Nephron (organoid): Measurements from ENCODE around the gene RTCA.

Experiments used
- H3K27ac Mint-ChIP-seq, 3 experiments: 2 replicates each; pipeline ENCODE4 v1.8.0; 2020; ENCODE audit warnings: mixed read lengths in 3 of 3, mild to moderate bottlenecking in 2 of 3, moderate library complexity in 1 of 3
- H3K27me3 Mint-ChIP-seq: 2 replicates; pipeline ENCODE4 v1.8.0; 2021; ENCODE audit warnings: low read depth, mild to moderate bottlenecking, moderate library complexity, mixed read lengths
- H3K36me3 Mint-ChIP-seq: 2 replicates; pipeline ENCODE4 v1.8.0; 2020; ENCODE audit warnings: low read depth, mixed read lengths
- H3K4me1 Mint-ChIP-seq: 2 replicates; pipeline ENCODE4 v1.8.0; 2020; ENCODE audit warnings: mixed read lengths
- H3K4me3 Mint-ChIP-seq, 3 experiments: 2 replicates each; pipeline ENCODE4 v1.8.0; 2020; ENCODE audit warnings: mild to moderate bottlenecking in 3 of 3, mixed read lengths in 3 of 3, moderate library complexity in 2 of 3
- H3K9me3 Mint-ChIP-seq: 2 replicates; pipeline ENCODE4 v1.8.0; 2020; ENCODE audit warnings: mixed read lengths
- TF ChIP-seq, protein P1 (sequence below), 3 experiments: fragments of 200-600 bp; sonication (generic); IDR thresholded peaks; one replicate each; pipeline ENCODE4 v1.5.0; 2021; ENCODE audit warnings: antibody characterized with exemption in 3 of 3; ENCODE audit not compliant: unreplicated experiment in 3 of 3

Gene RTCA

DNA sequence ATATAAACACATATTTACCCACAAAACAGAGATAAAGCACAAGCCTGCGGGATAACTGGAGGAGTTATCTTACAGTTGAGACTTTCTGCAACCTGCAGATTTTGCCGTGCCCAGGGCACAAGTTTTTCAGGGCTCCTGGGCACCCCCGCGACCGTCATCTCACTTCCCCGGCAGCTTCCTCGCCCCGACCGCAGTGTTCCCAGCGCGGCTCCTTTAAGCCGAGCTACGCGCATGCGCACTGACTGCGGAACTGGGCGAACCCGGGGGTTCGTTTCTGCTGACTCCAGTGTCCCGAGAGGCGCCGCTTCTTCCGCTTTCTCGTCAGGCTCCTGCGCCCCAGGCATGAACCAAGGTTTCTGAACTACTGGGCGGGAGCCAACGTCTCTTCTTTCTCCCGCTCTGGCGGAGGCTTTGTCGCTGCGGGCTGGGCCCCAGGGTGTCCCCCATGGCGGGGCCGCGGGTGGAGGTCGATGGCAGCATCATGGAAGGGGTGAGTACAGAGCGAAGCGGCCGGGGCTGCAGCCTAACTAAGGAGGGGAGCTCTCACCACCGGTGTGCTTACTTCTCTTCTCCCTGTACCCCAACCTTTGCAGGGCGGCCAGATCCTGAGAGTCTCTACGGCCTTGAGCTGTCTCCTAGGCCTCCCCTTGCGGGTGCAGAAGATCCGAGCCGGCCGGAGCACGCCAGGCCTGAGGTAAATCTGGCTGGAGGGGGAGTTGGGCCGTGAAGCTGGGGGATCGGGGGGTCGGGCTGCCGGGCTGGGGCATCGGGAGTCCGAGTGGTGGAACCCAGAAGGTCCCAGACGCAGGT lies at the start of gene RTCA:
Gene RTCA, plus strand, starts transcription at position 286 of the 810 bp plus-strand sequence. Its CDS starts 160 bp downstream, at position 446.
- H3K27me3 Mint-ChIP-seq: no peaks in the 10 kb centered on the region
- TF ChIP-seq, protein P1, sequence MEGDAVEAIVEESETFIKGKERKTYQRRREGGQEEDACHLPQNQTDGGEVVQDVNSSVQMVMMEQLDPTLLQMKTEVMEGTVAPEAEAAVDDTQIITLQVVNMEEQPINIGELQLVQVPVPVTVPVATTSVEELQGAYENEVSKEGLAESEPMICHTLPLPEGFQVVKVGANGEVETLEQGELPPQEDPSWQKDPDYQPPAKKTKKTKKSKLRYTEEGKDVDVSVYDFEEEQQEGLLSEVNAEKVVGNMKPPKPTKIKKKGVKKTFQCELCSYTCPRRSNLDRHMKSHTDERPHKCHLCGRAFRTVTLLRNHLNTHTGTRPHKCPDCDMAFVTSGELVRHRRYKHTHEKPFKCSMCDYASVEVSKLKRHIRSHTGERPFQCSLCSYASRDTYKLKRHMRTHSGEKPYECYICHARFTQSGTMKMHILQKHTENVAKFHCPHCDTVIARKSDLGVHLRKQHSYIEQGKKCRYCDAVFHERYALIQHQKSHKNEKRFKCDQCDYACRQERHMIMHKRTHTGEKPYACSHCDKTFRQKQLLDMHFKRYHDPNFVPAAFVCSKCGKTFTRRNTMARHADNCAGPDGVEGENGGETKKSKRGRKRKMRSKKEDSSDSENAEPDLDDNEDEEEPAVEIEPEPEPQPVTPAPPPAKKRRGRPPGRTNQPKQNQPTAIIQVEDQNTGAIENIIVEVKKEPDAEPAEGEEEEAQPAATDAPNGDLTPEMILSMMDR (IDR thresholded peaks at IDR 0.05; ENCODE audit: unreplicated experiment in 3 of 3): no peak
- peak within 1 kb of the TSS; percentile 85 to 95 (median 90) for H3K27ac Mint-ChIP-seq
- H3K36me3 Mint-ChIP-seq: peaks cover 73% of the 10 kb centered on the region
- peaks cover 13% of the 10 kb centered on the region for H3K9me3 Mint-ChIP-seq
- peaks cover 20% of the 10 kb centered on the region for H3K4me1 Mint-ChIP-seq
- peak within 1 kb of the TSS; percentile 99 for H3K4me3 Mint-ChIP-seq

DNA sequence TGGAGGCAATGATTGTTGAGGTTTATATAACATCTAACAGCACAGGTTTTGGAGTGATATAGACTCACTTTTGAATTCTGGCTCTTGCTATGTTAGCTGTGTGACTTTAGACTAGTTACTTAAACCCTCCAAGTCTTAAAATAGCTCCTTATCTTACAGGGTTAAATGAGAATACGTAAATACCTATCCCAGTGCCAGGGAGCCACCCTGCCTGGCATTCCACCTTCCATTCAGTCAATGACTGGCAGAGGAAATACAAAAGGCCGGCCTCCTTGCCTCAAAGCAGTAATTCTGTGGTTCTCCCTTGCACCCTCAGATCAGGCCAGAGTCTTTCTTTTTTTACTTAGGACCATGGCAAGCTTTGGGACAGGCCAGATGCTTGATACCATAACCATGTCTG lies 48.2 kb upstream of the RTCA start:
- no peak overlapping the region for H3K27ac Mint-ChIP-seq
- no peak overlapping the region for H3K4me3 Mint-ChIP-seq
- no peaks in the 10 kb centered on the region for H3K27me3 Mint-ChIP-seq
- no peaks in the 10 kb centered on the region for H3K4me1 Mint-ChIP-seq
- H3K36me3 Mint-ChIP-seq: peaks cover 27% of the 10 kb centered on the region
- TF ChIP-seq, protein P1 (IDR thresholded peaks at IDR 0.05; ENCODE audit: unreplicated experiment in 3 of 3): no peak
- no peaks in the 10 kb centered on the region for H3K9me3 Mint-ChIP-seq

- TF ChIP-seq, protein P1 (IDR thresholded peaks at IDR 0.05; ENCODE audit: unreplicated experiment in 3 of 3): no peak
- Mint-ChIP-seq H3K27me3 (no peaks in the 10 kb centered on the region), H3K36me3 (peaks cover 24% of the 10 kb centered on the region), H3K4me1 (no peaks in the 10 kb centered on the region), H3K4me3 (no peak overlapping the region), H3K9me3 (no peaks in the 10 kb centered on the region), H3K27ac (no peak overlapping the region)
These were observed 46.6 kb upstream of the RTCA start for GRCh38 chr1:100219457-100219856.

GRCh38 chr1:100219883-100220282 lies 46.1 kb upstream of the RTCA start:
- Mint-ChIP-seq H3K27me3 (no peaks in the 10 kb centered on the region), H3K4me1 (no peaks in the 10 kb centered on the region), H3K9me3 (no peaks in the 10 kb centered on the region), H3K27ac (no peak overlapping the region), H3K36me3 (peaks cover 22% of the 10 kb centered on the region), H3K4me3 (no peak overlapping the region)
- TF ChIP-seq, protein P1 (IDR thresholded peaks at IDR 0.05; ENCODE audit: unreplicated experiment in 3 of 3): no peak

DNA sequence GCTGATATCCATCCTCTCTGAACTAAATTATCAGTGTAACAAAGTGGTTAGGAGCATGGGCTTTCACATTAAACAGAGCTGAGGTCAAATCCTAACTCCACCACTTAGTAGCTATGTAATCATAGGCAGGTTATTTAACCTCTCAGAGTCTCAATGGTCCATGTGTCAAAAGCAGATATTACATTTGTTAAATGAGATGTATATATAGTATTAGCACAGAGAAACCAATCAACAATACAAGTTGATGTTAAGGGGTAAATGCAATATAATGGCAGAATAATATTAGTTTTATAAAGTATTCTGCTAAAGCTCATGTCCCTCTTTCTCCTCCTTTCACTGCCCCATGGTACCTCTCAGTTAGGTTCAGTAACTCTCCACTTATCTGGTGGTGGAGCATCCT lies 43.6 kb upstream of the RTCA start:
- Mint-ChIP-seq H3K27ac (no peak overlapping the region), H3K27me3 (no peaks in the 10 kb centered on the region), H3K9me3 (no peaks in the 10 kb centered on the region), H3K36me3 (peaks cover 12% of the 10 kb centered on the region), H3K4me3 (no peak overlapping the region), H3K4me1 (no peaks in the 10 kb centered on the region)
- TF ChIP-seq, protein P1 (IDR thresholded peaks at IDR 0.05; ENCODE audit: unreplicated experiment in 3 of 3): no peak
